Activated CD8-positive, alpha-beta memory T cell treated with anti-CD3 and anti-CD28 coated beads for 36 hours (primary cell): ENCODE data around the gene NFX1. TPM values are rescaled to one million over a fixed set of nuclear protein-coding genes. Genes with fewer than 3 reads are reported as not detected.

ENCODE experiments used
- total RNA-seq, 2 experiments: library from RNA; stranded (reverse); gene quantifications; one replicate each; pipeline ENCODE4 v1.2.3, GENCODE V29; 2021

NFX1 gene
- total RNA-seq, 2 experiments from 2014 or later, result 41.2 to 42.7 TPM

Other genes starting within 250 kb of the NFX1 start
- gene SMU1, start 213.8 kb upstream of the NFX1 start, total RNA-seq, result 10 to 100 TPM; 27.4 to 27.6 TPM
- gene B4GALT1, start 123.2 kb upstream of the NFX1 start, total RNA-seq, result 10 to 100 TPM; 38.3 to 38.6 TPM
- not detected for gene SPINK4, start 50.3 kb upstream of the NFX1 start, total RNA-seq
- 10 to 100 TPM; 76.9 to 78.8 TPM for gene BAG1, start 25.8 kb upstream of the NFX1 start, total RNA-seq
- gene CHMP5, start 25.5 kb upstream of the NFX1 start, total RNA-seq, result 10 to 100 TPM; 51.7 to 54.5 TPM
- gene AQP7, start 112.1 kb downstream of the NFX1 start, total RNA-seq, result not detected
- gene AQP3, start 157.1 kb downstream of the NFX1 start, total RNA-seq, result 1 to 10 TPM; 1.6 to 1.7 TPM
- gene NOL6, start 183.4 kb downstream of the NFX1 start, total RNA-seq, result 10 to 100 TPM; 82.0 to 83.7 TPM
- 1 to 10 TPM in 1 of 2 experiments, under 1 TPM in 1; 0.73 to 1.1 TPM for gene ANKRD18B, start 233.7 kb downstream of the NFX1 start, total RNA-seq